H1 (cell line): ENCODE data around the gene COA1.

Source experiments
- CTCF ChIP-seq, 3 experiments: IDR thresholded peaks; 1 replicate in 2 of 3; 2 replicates in 1 of 3; pipeline versions ENCODE4 v1.5.1 to v1.6.1; 2011; ENCODE audit warnings: low read length in 3 of 3, mild to moderate bottlenecking in 3 of 3, inconsistent platforms in 2 of 3, low read depth in 1 of 3, moderate library complexity in 1 of 3; ENCODE audit not compliant: insufficient read depth in 1 of 3; ENCODE audit errors: control extremely low read depth in 1 of 3
- POLR2AphosphoS5 ChIP-seq: IDR thresholded peaks from 2 replicates; pipeline ENCODE4 v1.6.1; 2011; ENCODE audit warnings: low read depth, low read length
- SIN3A ChIP-seq, 2 experiments: IDR thresholded peaks in 1 of 2; conservative IDR thresholded peaks in 1 of 2; 2 replicates each; pipeline ENCODE4 v1.6.1; 2011 to 2012; ENCODE audit warnings: low read length in 2 of 2, improper control_type of control experiment in 1 of 2, low read depth in 1 of 2, mild to moderate bottlenecking in 1 of 2
- SIX5 ChIP-seq: IDR thresholded peaks from 2 replicates; pipeline ENCODE4 v1.6.1; 2011; ENCODE audit warnings: mild to moderate bottlenecking, low read depth, low read length
- SRF ChIP-seq: IDR thresholded peaks from 2 replicates; pipeline ENCODE4 v1.6.1; 2011; ENCODE audit warnings: mild to moderate bottlenecking, low read depth, low read length, moderate library complexity

- no peak for TF ChIP-seq CTCF (IDR thresholded peaks at IDR 0.05; ENCODE audit: control extremely low read depth in 1 of 3, insufficient read depth in 1 of 3, low read depth in 1 of 3, low read length in 3 of 3)
- no peak for TF ChIP-seq POLR2AphosphoS5
- no peak for TF ChIP-seq SIN3A (conservative IDR thresholded peaks at IDR 0.05 in 1 of 2, IDR thresholded peaks at IDR 0.05 in 1 of 2; ENCODE audit: low read depth in 1 of 2, low read length in 2 of 2)
- no peak for TF ChIP-seq SRF
- no peak for TF ChIP-seq SIX5
Observed at GRCh38 chr7:43698460-43699255, 30.7 kb downstream of the COA1 start.
